HepG2 (cell line): ENCODE data around the gene ABCC1. TPM values are rescaled to one million over a fixed set of nuclear protein-coding genes. Genes with fewer than 3 reads are reported as not detected.

ENCODE experiments used
- ATAC-seq: fragments of 200-7000 bp; cut with Tn5 transposase; 3 replicates; pipeline ENCODE4 v1.9.1; 2020; ENCODE audit warnings: mild to moderate bottlenecking, moderate library complexity
- BruUV-seq: library from RNA; stranded (reverse); fragments of 400-500 nt; replicated peaks from 2 replicates; lab custom pipeline; 2021; lab: Mats Ljungman, UMichigan
- CTCF ChIA-PET: fragments of 300-600 bp; formaldehyde crosslinking; extraction: SDS; loops from one replicate; lab custom pipeline; 2021; ENCODE audit warnings: low total read pairs, inconsistent platforms, low intra/inter-chr PET ratio; lab: Yijun Ruan, JAX
- POLR2A ChIA-PET: fragments of 350-600 bp; sonication (Branson Sonifier 250); formaldehyde crosslinking; loops from one replicate; lab custom pipeline; 2020; ENCODE audit warnings: antibody characterized with exemption, inconsistent platforms; lab: Yijun Ruan, JAX
- DNase-seq: peaks from one replicate; pipeline ENCODE4 v3.0.0-alpha.2; 2015; ENCODE audit warnings: low spot score
- FAIRE-seq: peaks from 3 replicates; lab custom pipeline; 2011; peaks lifted over from hg19 to GRCh38; lab: Jason Lieb, UNC
- H2AFZ ChIP-seq: one replicate; pipeline ENCODE4 v1.6.1; 2011; ENCODE audit warnings: low read length, inconsistent platforms
- H3K27ac ChIP-seq: fragments of 300-600 bp; 3 replicates; pipeline ENCODE4 v1.8.0; 2011; ENCODE audit warnings: mixed run types, mild to moderate bottlenecking, mixed read lengths, low read length, inconsistent platforms; ENCODE audit not compliant: insufficient read depth; ENCODE audit errors: extremely low read length
- H3K27me3 ChIP-seq, 2 experiments: fragments of 200-600 bp in 1 of 2; 2 replicates in 1 of 2; 3 replicates in 1 of 2; pipeline versions ENCODE4 v1.6.0 to v1.8.0; 2011; ENCODE audit warnings: low read length in 2 of 2, mild to moderate bottlenecking in 2 of 2, moderate library complexity in 2 of 2, inconsistent platforms in 1 of 2; ENCODE audit not compliant: insufficient read depth in 2 of 2, control insufficient read depth in 1 of 2
- H3K36me3 ChIP-seq, 2 experiments: fragments of 200-600 bp in 1 of 2; replicated peaks in 1 of 2; 2 replicates in 1 of 2; 3 replicates in 1 of 2; pipeline versions ENCODE4 v1.5.1 to v1.8.0; 2011; ENCODE audit warnings: low read length in 2 of 2, inconsistent platforms in 1 of 2; ENCODE audit not compliant: insufficient read depth in 2 of 2, control insufficient read depth in 1 of 2
- H3K4me1 ChIP-seq: 2 replicates; pipeline ENCODE4 v1.5.1; 2012; ENCODE audit warnings: low read length, inconsistent platforms; ENCODE audit not compliant: insufficient read depth
- H3K4me2 ChIP-seq: 2 replicates; pipeline ENCODE4 v1.6.0; 2011; ENCODE audit warnings: low read depth, low read length, inconsistent platforms
- H3K4me3 ChIP-seq, 3 experiments: fragments of 200-600 bp in 1 of 3; sonication (generic), shearing (Covaris generic) in 1 of 3; replicated peaks in 1 of 3; 2 replicates each; pipeline ENCODE4 v1.5.1; 2011 to 2016; ENCODE audit warnings: low read length in 3 of 3, inconsistent platforms in 2 of 3, low read depth in 2 of 3, mild to moderate bottlenecking in 2 of 3, control low read depth in 1 of 3, mixed read lengths in 1 of 3; ENCODE audit not compliant: insufficient read depth in 1 of 3
- H3K79me2 ChIP-seq: one replicate; pipeline ENCODE4 v1.6.1; 2011; ENCODE audit warnings: low read length, inconsistent platforms; ENCODE audit not compliant: insufficient read depth
- H3K9ac ChIP-seq: 2 replicates; pipeline ENCODE4 v1.6.0; 2011; ENCODE audit warnings: mild to moderate bottlenecking, low read depth, low read length, inconsistent platforms; ENCODE audit not compliant: insufficient read depth
- H3K9me3 ChIP-seq: 2 replicates; pipeline ENCODE4 v1.5.1; 2012; ENCODE audit warnings: mild to moderate bottlenecking, low read length
- H4K20me1 ChIP-seq: 2 replicates; pipeline ENCODE4 v1.6.0; 2011; ENCODE audit warnings: inconsistent platforms, mild to moderate bottlenecking, low read length, moderate library complexity; ENCODE audit not compliant: insufficient read depth
- USF2 ChIP-seq, 2 experiments: sonication (generic) in 1 of 2; formaldehyde crosslinking in 1 of 2; IDR thresholded peaks; 2 replicates each; pipeline versions ENCODE4 v1.5.1 to v1.6.1; 2011 to 2020; ENCODE audit warnings: borderline replicate concordance in 1 of 2, low read depth in 1 of 2, low read length in 1 of 2, mild to moderate bottlenecking in 1 of 2, missing genetic modification reagents in 1 of 2, moderate library complexity in 1 of 2
- ZFP90 ChIP-seq: sonication (generic); formaldehyde crosslinking; IDR thresholded peaks from 2 replicates; pipeline ENCODE4 v1.8.0; 2022; ENCODE audit warnings: missing genetic modification reagents, mild to moderate bottlenecking, inconsistent platforms, borderline replicate concordance
- ZUFSP ChIP-seq: sonication (generic); formaldehyde crosslinking; IDR thresholded peaks from 2 replicates; pipeline ENCODE4 v1.9.0; 2021; ENCODE audit warnings: missing genetic modification reagents, mild to moderate bottlenecking, borderline replicate concordance
- WGBS: methylation state at CpG from one replicate; pipeline ENCODE4 v1.1.6; 2017; ENCODE audit warnings: low lambda C conversion rate; 5-methylcytosine and 5-hydroxymethylcytosine counted together
- in situ Hi-C: cut with HindIII; loops from 2 replicates; pipeline ENCODE4 v1.10.0; 2017; ENCODE audit warnings: low pct_unique_long_range_greater_than_20kb; ENCODE audit not compliant: extremely low pct_ligation_motif_present
- intact Hi-C: fragments of 100-400 bp; cut with micrococcal nuclease; formaldehyde crosslinking; loops from one replicate; pipeline ENCODE4 v1.10.0; 2022; ENCODE audit not compliant: unreplicated experiment
- polyA plus RNA-seq, 8 experiments: library from polyadenylated mRNA; depleted of rRNA in 3 of 8; stranded (reverse) in 7 of 8; unstranded in 1 of 8; fragments of >200 nt; fragmentation: Illumina TruSeq in 4 of 8; extraction: Trizol in 4 of 8; gene quantifications; 2 replicates each; pipeline versions ENCODE4 v1.2.1 to v1.2.3, GENCODE V29; 2011 to 2016; ENCODE audit warnings: low read depth in 4 of 8, missing spikeins in 1 of 8, mixed read lengths in 1 of 8; ENCODE audit not compliant: insufficient read depth in 1 of 8
- total RNA-seq, 5 experiments: library from RNA; depleted of rRNA; stranded (reverse); fragments of >200 nt; fragmentation: Illumina TruSeq; extraction: Trizol; gene quantifications; 2 replicates each; pipeline ENCODE4 v1.2.3, GENCODE V29; 2016; ENCODE audit warnings: low read depth in 1 of 5
- TF ChIP-seq, protein P1 (sequence below): sonication (generic); formaldehyde crosslinking; IDR thresholded peaks from 2 replicates; pipeline ENCODE4 v1.5.1; 2020; ENCODE audit warnings: mild to moderate bottlenecking, missing genetic modification reagents

The ABCC1 gene
- total and polyA plus RNA-seq, 2 of the 13 experiments (the other 11 are each of a cell fraction or from before 2014, with no cell fraction given) = 13.0 to 30.6 TPM

GRCh38 chr16:16124974-16125373 lies 175.6 kb downstream of the ABCC1 start:
- no peak for DNase-seq
- peaks cover 6% of the 10 kb centered on the region; the same call in 1 of the 2 replicates for H3K9me3 ChIP-seq
- CTCF ChIA-PET = interaction anchor here (1.1 kb wide), 1 partner anchor 250 kb away, joined by 3 read pairs; no protein-coding TSS in a partner anchor
- intact Hi-C loops (loop anchor here (5.0 kb wide), 1 partner anchor 128 kb away; no protein-coding TSS in a partner anchor), in situ Hi-C loops (loop anchor here (5.0 kb wide), 2 partner anchors 253 to 348 kb away; no protein-coding TSS in a partner anchor)
- H3K27ac ChIP-seq = no peak overlapping the region
- H3K9ac ChIP-seq = no peak overlapping the region
- peak; percentile 99 for TF ChIP-seq ZFP90 (CRISPR knock-in tag)
- TF ChIP-seq, protein P1, sequence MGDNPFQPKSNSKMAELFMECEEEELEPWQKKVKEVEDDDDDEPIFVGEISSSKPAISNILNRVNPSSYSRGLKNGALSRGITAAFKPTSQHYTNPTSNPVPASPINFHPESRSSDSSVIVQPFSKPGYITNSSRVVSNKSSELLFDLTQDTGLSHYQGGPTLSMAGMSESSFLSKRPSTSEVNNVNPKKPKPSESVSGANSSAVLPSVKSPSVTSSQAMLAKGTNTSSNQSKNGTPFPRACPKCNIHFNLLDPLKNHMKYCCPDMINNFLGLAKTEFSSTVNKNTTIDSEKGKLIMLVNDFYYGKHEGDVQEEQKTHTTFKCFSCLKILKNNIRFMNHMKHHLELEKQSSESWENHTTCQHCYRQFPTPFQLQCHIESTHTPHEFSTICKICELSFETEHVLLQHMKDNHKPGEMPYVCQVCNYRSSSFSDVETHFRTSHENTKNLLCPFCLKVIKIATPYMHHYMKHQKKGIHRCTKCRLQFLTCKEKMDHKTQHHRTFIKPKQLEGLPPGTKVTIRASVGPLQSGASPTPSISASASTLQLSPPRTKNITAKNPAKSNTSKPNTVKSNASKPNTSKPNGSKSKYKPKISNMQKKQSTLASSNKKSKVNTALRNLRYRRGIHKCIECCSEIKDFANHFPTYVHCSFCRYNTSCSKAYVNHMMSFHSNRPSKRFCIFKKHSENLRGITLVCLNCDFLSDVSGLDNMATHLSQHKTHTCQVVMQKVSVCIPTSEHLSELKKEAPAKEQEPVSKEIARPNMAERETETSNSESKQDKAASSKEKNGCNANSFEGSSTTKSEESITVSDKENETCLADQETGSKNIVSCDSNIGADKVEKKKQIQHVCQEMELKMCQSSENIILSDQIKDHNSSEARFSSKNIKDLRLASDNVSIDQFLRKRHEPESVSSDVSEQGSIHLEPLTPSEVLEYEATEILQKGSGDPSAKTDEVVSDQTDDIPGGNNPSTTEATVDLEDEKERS (CRISPR knock-in tag) = no peak
- TF ChIP-seq, all 625 proteins: peak for 1
- BruUV-seq = no TSS peak
- ATAC-seq (no peak), FAIRE-seq (no peak)
- no peaks in the 10 kb centered on the region for H3K79me2 ChIP-seq
- H2AFZ ChIP-seq = no peak overlapping the region
- H3K4me2 ChIP-seq = no peak overlapping the region
- no peaks in the 10 kb centered on the region for H3K27me3 ChIP-seq
- H3K36me3 ChIP-seq = peaks cover 35 to 72% of the 10 kb centered on the region in 2 experiments
- H4K20me1 ChIP-seq = no peaks in the 10 kb centered on the region
- POLR2A ChIA-PET = no interaction called here
- WGBS = 93% methylated on average over 3 of the region's 3 CpGs
- H3K4me3 ChIP-seq = no peak overlapping the region
- no peaks in the 10 kb centered on the region for H3K4me1 ChIP-seq

DNA sequence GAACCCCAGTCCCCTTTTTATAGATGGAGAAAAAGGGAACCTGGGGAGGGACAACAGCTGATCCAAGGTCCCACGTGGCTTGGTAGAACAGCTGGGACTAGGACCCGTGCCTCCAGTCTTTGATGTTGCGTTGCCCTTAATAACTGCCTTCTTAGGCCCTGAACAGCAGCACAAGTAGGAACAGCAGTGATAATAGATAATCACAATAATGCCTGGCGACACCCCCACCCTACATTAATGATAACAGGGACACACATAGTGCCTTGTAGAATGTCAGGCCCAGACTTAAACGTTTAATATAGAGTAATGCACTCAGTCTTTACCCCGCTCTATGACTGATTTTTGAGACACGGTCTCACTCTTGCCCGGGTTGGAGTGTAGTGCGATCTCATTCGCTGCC lies 177.5 kb downstream of the ABCC1 start:
- BruUV-seq = no TSS peak
- no peak overlapping the region for H3K4me2 ChIP-seq
- TF ChIP-seq ZUFSP (no peak), USF2 (IDR thresholded peaks at IDR 0.05; ENCODE audit: low read depth, low read length) (0 out of 2 replicates have a peak, but pooled peaks have one; percentile 7), USF2 (CRISPR knock-in tag; IDR thresholded peaks at IDR 0.05; ENCODE audit: borderline replicate concordance) (no peak)
- TF ChIP-seq, all 625 proteins: peak for 1
- Histone ChIP-seq H3K27me3 (no peaks in the 10 kb centered on the region), H4K20me1 (no peaks in the 10 kb centered on the region), H3K9me3 (peaks cover 6% of the 10 kb centered on the region; the same call in 1 of the 2 replicates), H3K4me1 (no peaks in the 10 kb centered on the region), H3K79me2 (no peaks in the 10 kb centered on the region), H3K36me3 (peaks cover 34 to 62% of the 10 kb centered on the region in 2 experiments), H3K9ac (no peak overlapping the region), H3K27ac (no peak overlapping the region), H2AFZ (no peak overlapping the region), H3K4me3 (no peak overlapping the region)
- in situ Hi-C loops (loop anchor here (5.0 kb wide), 2 partner anchors 255 to 350 kb away; no protein-coding TSS in a partner anchor), intact Hi-C loops (loop anchor here (1.0 to 5.0 kb wide), 3 partner anchors 130 to 361 kb away; no protein-coding TSS in a partner anchor)
- no peak for DNase-seq
- peak; percentile 20; the same call in 2 of the 3 replicates for ATAC-seq
- no peak for FAIRE-seq
- ChIA-PET POLR2A (no interaction called here), CTCF (interaction anchor here (1.4 to 3.0 kb wide), 2 partner anchors 252 to 361 kb away, joined by 18 to 48 read pairs; no protein-coding TSS in a partner anchor)
- WGBS = 80% methylated on average over 10 of the region's 10 CpGs
